Osteocyte (in vitro differentiated cells): Measurements from ENCODE around the gene CWC22. TPM values are rescaled to one million over a fixed set of nuclear protein-coding genes. Genes with fewer than 3 reads are reported as not detected.

Experiments
- DNase-seq: peaks from one replicate; pipeline ENCODE4 v3.0.0; 2021; ENCODE audit warnings: mixed read lengths; ENCODE audit not compliant: unreplicated experiment; ENCODE audit errors: extremely low spot score
- H3K27ac Mint-ChIP-seq: one replicate; pipeline ENCODE4 v1.8.0; 2021; ENCODE audit warnings: mild to moderate bottlenecking, mixed read lengths; ENCODE audit not compliant: unreplicated experiment
- H3K27me3 Mint-ChIP-seq: one replicate; pipeline ENCODE4 v1.8.0; 2021; ENCODE audit warnings: mixed read lengths; ENCODE audit not compliant: unreplicated experiment
- H3K36me3 Mint-ChIP-seq: one replicate; pipeline ENCODE4 v1.8.0; 2021; ENCODE audit warnings: mixed read lengths; ENCODE audit not compliant: unreplicated experiment
- H3K4me1 Mint-ChIP-seq: one replicate; pipeline ENCODE4 v1.8.0; 2021; ENCODE audit warnings: mixed read lengths; ENCODE audit not compliant: unreplicated experiment
- H3K4me3 Mint-ChIP-seq: one replicate; pipeline ENCODE4 v1.8.0; 2021; ENCODE audit warnings: mild to moderate bottlenecking, moderate library complexity, mixed read lengths; ENCODE audit not compliant: unreplicated experiment
- H3K9me3 Mint-ChIP-seq: one replicate; pipeline ENCODE4 v1.8.0; 2021; ENCODE audit warnings: mixed read lengths; ENCODE audit not compliant: unreplicated experiment
- total RNA-seq: library from RNA; stranded (reverse); gene quantifications from 2 replicates; pipeline ENCODE4 v1.2.1, GENCODE V29; 2021
- TF ChIP-seq, protein P1 (sequence below): fragments of 200-600 bp; sonication (generic); IDR thresholded peaks from 2 replicates; pipeline ENCODE4 v1.5.0; 2021; ENCODE audit warnings: antibody characterized with exemption, mild to moderate bottlenecking, moderate library complexity

Gene CWC22
- total RNA-seq, 1 donor from 2014 or later = 20.1 TPM

DNA sequence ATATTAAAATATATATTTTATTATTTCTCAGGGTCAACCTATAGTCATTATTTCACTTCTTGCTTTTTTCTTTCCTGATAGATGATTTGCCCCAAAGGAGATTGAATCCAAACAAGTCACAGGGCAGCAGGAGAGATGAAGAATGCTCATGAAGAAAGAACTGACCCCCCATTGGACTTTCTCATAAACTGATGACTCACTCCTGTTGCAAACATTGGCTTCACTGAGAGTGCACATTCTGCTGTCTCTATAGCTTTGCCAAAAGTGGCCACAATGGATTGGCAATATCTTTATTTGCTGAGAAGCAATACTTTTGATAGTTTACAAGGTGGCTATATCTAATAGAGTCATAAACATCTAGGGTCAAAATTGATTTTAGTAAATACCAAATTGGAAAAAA is 89.8 kb downstream of the CWC22 start:
- TF ChIP-seq, protein P1, sequence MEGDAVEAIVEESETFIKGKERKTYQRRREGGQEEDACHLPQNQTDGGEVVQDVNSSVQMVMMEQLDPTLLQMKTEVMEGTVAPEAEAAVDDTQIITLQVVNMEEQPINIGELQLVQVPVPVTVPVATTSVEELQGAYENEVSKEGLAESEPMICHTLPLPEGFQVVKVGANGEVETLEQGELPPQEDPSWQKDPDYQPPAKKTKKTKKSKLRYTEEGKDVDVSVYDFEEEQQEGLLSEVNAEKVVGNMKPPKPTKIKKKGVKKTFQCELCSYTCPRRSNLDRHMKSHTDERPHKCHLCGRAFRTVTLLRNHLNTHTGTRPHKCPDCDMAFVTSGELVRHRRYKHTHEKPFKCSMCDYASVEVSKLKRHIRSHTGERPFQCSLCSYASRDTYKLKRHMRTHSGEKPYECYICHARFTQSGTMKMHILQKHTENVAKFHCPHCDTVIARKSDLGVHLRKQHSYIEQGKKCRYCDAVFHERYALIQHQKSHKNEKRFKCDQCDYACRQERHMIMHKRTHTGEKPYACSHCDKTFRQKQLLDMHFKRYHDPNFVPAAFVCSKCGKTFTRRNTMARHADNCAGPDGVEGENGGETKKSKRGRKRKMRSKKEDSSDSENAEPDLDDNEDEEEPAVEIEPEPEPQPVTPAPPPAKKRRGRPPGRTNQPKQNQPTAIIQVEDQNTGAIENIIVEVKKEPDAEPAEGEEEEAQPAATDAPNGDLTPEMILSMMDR = no peak
- Mint-ChIP-seq H3K4me3 (no peak overlapping the region), H3K36me3 (peaks cover 3% of the 10 kb centered on the region), H3K9me3 (no peaks in the 10 kb centered on the region), H3K4me1 (no peaks in the 10 kb centered on the region), H3K27ac (no peak overlapping the region), H3K27me3 (no peaks in the 10 kb centered on the region)
- no peak for DNase-seq

DNA sequence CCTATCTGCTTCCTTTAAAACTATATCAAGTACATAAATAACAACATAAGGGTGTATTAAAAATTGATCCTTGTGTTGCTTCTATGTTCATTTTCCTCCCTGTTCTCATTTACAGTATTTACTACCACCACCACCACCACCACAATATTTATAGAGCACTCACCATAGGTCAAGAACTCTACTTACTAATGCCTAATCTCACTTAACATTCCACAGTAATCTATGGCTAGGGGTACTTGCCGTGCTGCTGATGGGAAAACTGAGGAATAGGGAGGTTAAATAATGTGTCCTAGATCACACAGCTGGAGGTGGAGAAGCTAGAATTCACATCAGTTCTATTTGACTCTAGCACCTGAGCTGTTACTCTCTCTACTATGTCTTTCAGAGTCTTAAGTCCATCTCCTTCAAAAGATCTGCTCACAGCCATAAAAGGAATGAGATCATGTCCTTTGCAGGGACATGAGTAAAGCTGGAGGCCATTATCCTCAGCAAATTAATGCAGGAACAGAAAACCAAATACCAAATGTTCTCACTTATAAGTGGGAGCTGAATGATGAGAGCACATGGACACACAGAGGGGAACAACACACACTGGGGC is 91.6 kb downstream of the CWC22 start:
- Mint-ChIP-seq H3K9me3 (no peaks in the 10 kb centered on the region), H3K4me1 (no peaks in the 10 kb centered on the region), H3K27ac (no peak overlapping the region), H3K27me3 (peaks cover 2% of the 10 kb centered on the region), H3K36me3 (peaks cover 3% of the 10 kb centered on the region), H3K4me3 (no peak overlapping the region)
- TF ChIP-seq, protein P1 = no peak
- no peak for DNase-seq

- no peak for DNase-seq
- no peaks in the 10 kb centered on the region for H3K36me3 Mint-ChIP-seq
- TF ChIP-seq, protein P1 = no peak
- H3K4me1 Mint-ChIP-seq = no peaks in the 10 kb centered on the region
- H3K9me3 Mint-ChIP-seq = no peaks in the 10 kb centered on the region
- peaks cover 5% of the 10 kb centered on the region for H3K27me3 Mint-ChIP-seq
- H3K4me3 Mint-ChIP-seq = no peak overlapping the region
- H3K27ac Mint-ChIP-seq = no peak overlapping the region
These were observed 93.3 kb downstream of the CWC22 start for GRCh38 chr2:179913809-179914208.

GRCh38 chr2:179911569-179911968 is 95.5 kb downstream of the CWC22 start:
- Mint-ChIP-seq H3K4me3 (no peak overlapping the region), H3K27me3 (peaks cover 24% of the 10 kb centered on the region), H3K27ac (no peak overlapping the region), H3K4me1 (no peaks in the 10 kb centered on the region), H3K36me3 (no peaks in the 10 kb centered on the region), H3K9me3 (no peaks in the 10 kb centered on the region)
- TF ChIP-seq, protein P1 = no peak
- no peak for DNase-seq

DNA sequence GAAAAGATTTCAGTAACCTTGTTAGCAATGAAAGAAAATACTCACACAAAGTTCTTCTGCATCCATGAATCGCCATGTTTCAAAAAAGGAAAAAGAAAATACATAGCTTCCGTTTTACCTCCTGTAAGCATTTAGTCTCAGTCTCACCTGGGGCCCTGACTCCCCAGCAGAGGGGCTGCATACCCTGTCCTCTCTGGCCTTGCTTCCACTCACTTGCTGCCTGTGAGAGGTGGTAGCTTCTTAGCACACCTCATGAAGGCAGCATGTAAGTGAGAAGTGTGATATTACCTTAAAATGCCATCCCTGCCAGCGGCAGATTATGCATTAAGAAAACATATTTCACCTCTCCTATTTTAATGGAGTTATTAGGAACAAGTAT is 96.4 kb downstream of the CWC22 start:
- Mint-ChIP-seq H3K36me3 (no peaks in the 10 kb centered on the region), H3K4me3 (no peak overlapping the region), H3K27ac (no peak overlapping the region), H3K9me3 (no peaks in the 10 kb centered on the region), H3K27me3 (peaks cover 28% of the 10 kb centered on the region), H3K4me1 (no peaks in the 10 kb centered on the region)
- TF ChIP-seq, protein P1 = no peak
- DNase-seq = no peak
